OCI-LY3 (cell line): Measurements from ENCODE around the gene PCF11.

Source experiments
- H2AFZ ChIP-seq: fragments of 200-600, 300-600 bp; shearing (Covaris generic); 2 replicates; pipeline ENCODE4 v1.6.0; 2014; ENCODE audit warnings: antibody characterized with exemption, low read depth, low read length
- H3K27ac ChIP-seq: fragments of 200-600, 300-600 bp; sonication (generic); 2 replicates; pipeline ENCODE4 v1.5.1; 2014; ENCODE audit warnings: mild to moderate bottlenecking, low read length, moderate library complexity, mixed read lengths
- H3K27me3 ChIP-seq: fragments of 200-600, 300-600 bp; sonication (generic); 2 replicates; pipeline ENCODE4 v1.6.1; 2014; ENCODE audit warnings: low read depth, low read length, mixed read lengths
- H3K36me3 ChIP-seq: fragments of 200-600, 300-600 bp; sonication (generic); replicated peaks from 2 replicates; pipeline ENCODE3; 2014; ENCODE audit warnings: low read depth, low read length, mixed read lengths
- H3K4me1 ChIP-seq: fragments of 300-600, 200-600 bp; sonication (generic); 2 replicates; pipeline ENCODE4 v1.6.1; 2014; ENCODE audit warnings: low read length, mixed read lengths
- H3K4me2 ChIP-seq: fragments of 200-600, 300-600 bp; sonication (generic); 2 replicates; pipeline ENCODE4 v1.6.1; 2014; ENCODE audit warnings: low read length, mixed read lengths
- H3K4me3 ChIP-seq: fragments of 300-600, 200-600 bp; sonication (generic); 2 replicates; pipeline ENCODE4 v1.5.1; 2014; ENCODE audit warnings: antibody characterized with exemption, mild to moderate bottlenecking, low read length, moderate library complexity
- H3K79me2 ChIP-seq: fragments of 300-600, 200-600 bp; shearing (Covaris generic); 2 replicates; pipeline ENCODE4 v1.6.1; 2014; ENCODE audit warnings: mild to moderate bottlenecking, low read length, mixed read lengths
- H3K9ac ChIP-seq: fragments of 300-600, 200-600 bp; shearing (Covaris generic); 2 replicates; pipeline ENCODE4 v1.6.0; 2014; ENCODE audit warnings: mild to moderate bottlenecking, low read length, moderate library complexity
- H3K9me3 ChIP-seq: fragments of 200-600, 300-600 bp; shearing (Covaris generic); 2 replicates; pipeline ENCODE4 v1.6.1; 2014; ENCODE audit warnings: low read length, mixed read lengths; ENCODE audit not compliant: insufficient read depth
- H4K20me1 ChIP-seq: fragments of 200-600, 300-600 bp; sonication (generic); 2 replicates; pipeline ENCODE4 v1.6.1; 2016; ENCODE audit warnings: low read length, mixed read lengths; ENCODE audit not compliant: insufficient read depth
- EZH2phosphoT487 ChIP-seq: fragments of 200-600 bp; shearing (Covaris generic); IDR thresholded peaks from 2 replicates; pipeline ENCODE4 v1.6.1; 2018; ENCODE audit warnings: antibody characterized with exemption, mixed run types, low read depth
- TF ChIP-seq, protein P1 (sequence below): fragments of 200-600, 300-600 bp; sonication (generic); IDR thresholded peaks from 2 replicates; pipeline ENCODE4 v1.5.1; 2014; ENCODE audit warnings: antibody characterized with exemption, low read length, low read depth

PCF11 gene

DNA sequence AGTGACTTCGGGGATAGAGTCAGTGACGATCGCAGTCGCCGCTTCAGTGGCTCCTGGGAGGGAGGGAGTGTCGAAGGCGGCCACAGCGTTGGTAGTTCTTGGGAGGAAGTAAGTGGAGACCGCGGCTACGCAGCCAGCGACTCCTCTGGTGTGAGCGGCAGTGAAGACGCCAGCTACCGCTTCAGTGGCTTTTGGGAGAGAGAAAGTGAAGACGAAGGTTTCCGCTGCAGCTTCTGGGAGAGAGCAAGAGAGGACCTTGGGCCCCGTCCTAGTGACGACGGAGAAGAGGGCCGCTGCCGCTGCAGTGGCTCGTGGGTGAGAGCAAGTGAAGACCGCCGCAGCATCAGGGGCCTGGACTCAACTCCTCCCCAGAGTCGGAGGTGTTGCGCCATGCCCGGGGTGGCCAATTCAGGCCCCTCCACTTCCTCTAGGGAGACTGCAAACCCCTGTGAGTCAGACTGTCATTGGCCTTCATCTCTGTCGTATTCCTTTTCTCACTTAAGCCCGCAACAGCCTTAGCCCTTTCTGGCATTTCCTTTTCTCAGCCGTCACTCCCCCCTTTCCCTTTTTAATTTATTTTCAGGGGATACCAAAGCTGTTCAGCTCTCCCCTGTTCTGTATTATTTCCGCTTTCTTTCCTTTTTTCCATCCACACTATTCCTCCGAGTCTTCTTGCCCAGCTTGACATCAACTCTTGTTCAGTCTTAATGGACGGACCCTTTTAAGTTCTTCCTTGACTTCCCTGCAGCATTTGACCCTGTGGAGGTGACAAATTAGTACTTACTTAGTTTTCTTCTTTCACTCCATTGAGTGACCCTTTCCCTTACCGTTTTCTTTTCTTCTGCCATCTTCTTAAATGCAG is 37.6 kb downstream of the PCF11 start:
- peak overlapping the region; percentile 85 for H2AFZ ChIP-seq
- H3K4me2 ChIP-seq: peak overlapping the region; percentile 82

DNA sequence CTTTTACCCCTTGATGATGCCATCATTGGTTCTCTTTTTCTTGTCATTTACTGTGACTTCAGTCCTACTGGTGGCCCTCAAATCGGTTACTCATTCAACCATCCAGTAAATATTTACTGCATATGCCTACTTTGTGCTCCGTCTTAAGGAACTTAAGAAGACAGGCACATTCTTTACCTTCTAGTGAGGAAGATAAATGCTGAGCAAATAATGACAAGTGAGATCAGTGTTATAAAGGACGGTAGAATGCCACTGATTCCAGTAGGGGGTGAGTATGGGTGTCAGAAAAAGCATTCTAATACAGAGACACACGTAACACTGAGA is 38.2 kb downstream of the PCF11 start:
- Histone ChIP-seq H3K27me3 (no peaks in the 10 kb centered on the region), H2AFZ (peak overlapping the region; percentile 85), H3K9ac (peak overlapping the region; percentile 62), H3K36me3 (peaks cover 3% of the 10 kb centered on the region), H3K4me3 (peak overlapping the region; percentile 82), H4K20me1 (no peaks in the 10 kb centered on the region), H3K4me1 (peaks cover 15% of the 10 kb centered on the region), H3K4me2 (peak overlapping the region; percentile 82), H3K79me2 (peaks cover 19% of the 10 kb centered on the region), H3K27ac (no peak overlapping the region), H3K9me3 (no peaks in the 10 kb centered on the region)
- no peak for TF ChIP-seq EZH2phosphoT487
- TF ChIP-seq, protein P1, sequence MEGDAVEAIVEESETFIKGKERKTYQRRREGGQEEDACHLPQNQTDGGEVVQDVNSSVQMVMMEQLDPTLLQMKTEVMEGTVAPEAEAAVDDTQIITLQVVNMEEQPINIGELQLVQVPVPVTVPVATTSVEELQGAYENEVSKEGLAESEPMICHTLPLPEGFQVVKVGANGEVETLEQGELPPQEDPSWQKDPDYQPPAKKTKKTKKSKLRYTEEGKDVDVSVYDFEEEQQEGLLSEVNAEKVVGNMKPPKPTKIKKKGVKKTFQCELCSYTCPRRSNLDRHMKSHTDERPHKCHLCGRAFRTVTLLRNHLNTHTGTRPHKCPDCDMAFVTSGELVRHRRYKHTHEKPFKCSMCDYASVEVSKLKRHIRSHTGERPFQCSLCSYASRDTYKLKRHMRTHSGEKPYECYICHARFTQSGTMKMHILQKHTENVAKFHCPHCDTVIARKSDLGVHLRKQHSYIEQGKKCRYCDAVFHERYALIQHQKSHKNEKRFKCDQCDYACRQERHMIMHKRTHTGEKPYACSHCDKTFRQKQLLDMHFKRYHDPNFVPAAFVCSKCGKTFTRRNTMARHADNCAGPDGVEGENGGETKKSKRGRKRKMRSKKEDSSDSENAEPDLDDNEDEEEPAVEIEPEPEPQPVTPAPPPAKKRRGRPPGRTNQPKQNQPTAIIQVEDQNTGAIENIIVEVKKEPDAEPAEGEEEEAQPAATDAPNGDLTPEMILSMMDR: 0 out of 2 replicates have a peak, but pooled peaks have one; percentile 18

More for the DNA sequence above, 37.6 kb downstream of the PCF11 start:
- Histone ChIP-seq H3K79me2 (peaks cover 19% of the 10 kb centered on the region), H3K27me3 (no peaks in the 10 kb centered on the region), H3K9ac (peak overlapping the region; percentile 62), H3K4me1 (peaks cover 15% of the 10 kb centered on the region), H4K20me1 (no peaks in the 10 kb centered on the region), H3K27ac (peak overlapping the region; percentile 14; the same call in 1 of the 2 replicates), H3K9me3 (no peaks in the 10 kb centered on the region), H3K36me3 (peaks cover 3% of the 10 kb centered on the region), H3K4me3 (peak overlapping the region; percentile 82)
- TF ChIP-seq EZH2phosphoT487: no peak
- TF ChIP-seq, protein P1: no peak

DNA sequence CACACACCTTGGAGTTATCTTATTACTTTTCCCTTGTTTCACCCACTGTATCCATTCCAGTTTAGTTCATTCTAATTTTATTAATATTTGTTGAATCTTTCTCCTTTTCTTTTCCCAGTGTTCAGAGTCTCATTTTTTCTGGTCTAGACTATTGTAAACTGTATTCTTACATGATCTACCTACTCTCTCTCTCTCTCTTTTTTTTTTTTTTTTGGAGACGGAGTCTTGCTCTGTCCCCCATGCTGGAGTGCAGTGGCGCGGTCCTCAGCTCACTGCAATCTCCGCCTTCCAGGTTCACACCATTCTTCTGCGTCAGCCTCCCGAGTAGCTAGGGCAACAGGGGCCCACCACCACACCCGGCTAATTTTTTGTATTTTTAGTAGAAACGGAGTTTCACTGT is 38.7 kb downstream of the PCF11 start:
- Histone ChIP-seq H3K36me3 (peaks cover 3% of the 10 kb centered on the region), H3K9ac (no peak overlapping the region), H3K4me3 (peak overlapping the region; percentile 82), H3K9me3 (no peaks in the 10 kb centered on the region), H3K27me3 (no peaks in the 10 kb centered on the region), H2AFZ (no peak overlapping the region), H4K20me1 (no peaks in the 10 kb centered on the region), H3K79me2 (peaks cover 19% of the 10 kb centered on the region), H3K4me1 (peaks cover 15% of the 10 kb centered on the region), H3K4me2 (peak overlapping the region; percentile 82), H3K27ac (no peak overlapping the region)
- no peak for TF ChIP-seq EZH2phosphoT487
- TF ChIP-seq, protein P1: no peak

DNA sequence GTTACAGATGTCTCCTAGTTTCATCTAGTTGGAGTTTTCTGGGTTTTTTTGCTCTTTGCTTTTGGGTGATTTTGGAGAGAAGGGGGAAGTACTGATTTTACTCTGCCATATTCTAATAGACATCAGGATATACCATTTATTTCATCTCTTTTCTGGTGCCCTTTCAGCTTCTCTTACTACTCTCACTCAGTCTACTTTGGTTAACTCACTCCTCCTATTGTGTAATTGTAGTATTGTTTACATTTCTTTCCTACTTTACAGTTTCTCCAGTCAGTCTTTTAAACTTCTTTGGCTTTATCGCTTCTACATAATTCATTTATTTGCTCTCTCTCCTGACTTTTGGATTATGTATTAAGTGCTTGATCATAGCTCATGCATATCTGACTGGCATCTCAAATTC is 43.1 kb downstream of the PCF11 start:
- H3K27me3 ChIP-seq: no peaks in the 10 kb centered on the region
- H3K27ac ChIP-seq: no peak overlapping the region

More for the DNA sequence above, 43.1 kb downstream of the PCF11 start:
- no peak overlapping the region for H3K4me2 ChIP-seq
- no peak overlapping the region for H3K9ac ChIP-seq
- H4K20me1 ChIP-seq: no peaks in the 10 kb centered on the region
- TF ChIP-seq, protein P1: no peak
- TF ChIP-seq EZH2phosphoT487: no peak
- H3K36me3 ChIP-seq: no peaks in the 10 kb centered on the region
- H3K9me3 ChIP-seq: no peaks in the 10 kb centered on the region
- H3K4me3 ChIP-seq: no peak overlapping the region
- no peaks in the 10 kb centered on the region for H3K79me2 ChIP-seq
- H3K4me1 ChIP-seq: peaks cover 4% of the 10 kb centered on the region; the same call in 1 of the 2 replicates
- H2AFZ ChIP-seq: no peak overlapping the region
